HL-60 (cell line): ENCODE data around the gene ABCA9.

Experiments used
- DNase-seq, 2 experiments: peaks; one replicate each; pipeline ENCODE4 v3.0.0-alpha.2; 2010 to 2020; ENCODE audit warnings: low read depth in 1 of 2, low spot score in 1 of 2
- H3K27ac ChIP-seq: fragments of 250-450 bp; sonication (Bioruptor Pico); replicated peaks from 2 replicates; pipeline ENCODE4 v1.5.1; 2020; ENCODE audit warnings: mild to moderate bottlenecking, moderate library complexity
- H3K27me3 ChIP-seq: fragments of 250-450 bp; sonication (Bioruptor Pico); 2 replicates; pipeline ENCODE4 v1.5.1; 2021; ENCODE audit warnings: mild to moderate bottlenecking, moderate library complexity; ENCODE audit not compliant: insufficient read depth, poor library complexity, severe bottlenecking
- H3K4me3 ChIP-seq: replicated peaks from 2 replicates; pipeline ENCODE4 v1.5.1; 2011; ENCODE audit warnings: mild to moderate bottlenecking, control low read depth, low read length; ENCODE audit not compliant: insufficient read depth
- GABPA ChIP-seq: IDR thresholded peaks from 2 replicates; pipeline ENCODE4 v1.6.1; 2012; ENCODE audit warnings: low read depth
- POLR2AphosphoS5 ChIP-seq: IDR thresholded peaks from 2 replicates; pipeline ENCODE4 v1.6.1; 2012; ENCODE audit warnings: low read depth
- SPI1 ChIP-seq: IDR thresholded peaks from 2 replicates; pipeline ENCODE4 v1.6.1; 2012; ENCODE audit warnings: low read depth, mild to moderate bottlenecking, borderline replicate concordance
- TF ChIP-seq, protein P1 (sequence below): IDR thresholded peaks from 2 replicates; pipeline ENCODE4 v1.6.1; 2012; ENCODE audit warnings: low read depth; ENCODE audit not compliant: insufficient replicate concordance
- TF ChIP-seq, protein P2 (sequence below): IDR thresholded peaks from one replicate; pipeline ENCODE4 v1.5.1; 2011; ENCODE audit warnings: low read length, control low read depth, inconsistent platforms; ENCODE audit not compliant: insufficient read depth

The ABCA9 gene

DNA sequence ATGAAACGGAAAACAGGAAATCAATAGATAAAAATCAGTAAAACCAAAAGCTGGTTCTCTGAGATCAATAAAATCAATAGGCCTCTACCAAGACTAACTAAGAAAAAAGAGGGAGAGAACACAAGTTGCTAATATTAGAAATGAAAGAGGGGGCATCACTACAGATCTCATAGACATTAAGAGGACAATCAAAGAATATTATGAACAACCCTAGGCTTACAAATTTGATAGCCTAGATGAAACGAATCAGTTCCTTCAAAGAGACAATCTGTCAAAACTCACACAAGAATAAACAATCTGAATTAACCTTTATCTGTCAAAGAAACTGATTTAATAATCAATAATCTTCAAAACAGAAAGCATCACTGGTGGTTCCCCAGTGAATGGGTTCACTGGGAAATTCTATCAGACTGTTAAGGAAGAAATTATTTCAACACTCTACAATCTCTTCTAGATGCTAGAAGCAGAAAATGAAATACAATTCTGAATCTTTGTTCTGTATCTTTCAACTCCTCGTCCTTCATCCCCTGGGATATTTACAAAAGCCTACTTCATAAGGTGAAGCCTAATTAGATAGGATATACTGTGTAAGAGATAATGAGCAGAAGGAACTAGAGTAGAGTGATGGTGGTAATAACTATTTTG lies 4.4 kb downstream of the ABCA9 start:
- TF ChIP-seq SPI1 = no peak
- Histone ChIP-seq H3K4me3 (no peak overlapping the region), H3K27me3 (no peaks in the 10 kb centered on the region), H3K27ac (no peak overlapping the region)
- DNase-seq = no peak

DNA sequence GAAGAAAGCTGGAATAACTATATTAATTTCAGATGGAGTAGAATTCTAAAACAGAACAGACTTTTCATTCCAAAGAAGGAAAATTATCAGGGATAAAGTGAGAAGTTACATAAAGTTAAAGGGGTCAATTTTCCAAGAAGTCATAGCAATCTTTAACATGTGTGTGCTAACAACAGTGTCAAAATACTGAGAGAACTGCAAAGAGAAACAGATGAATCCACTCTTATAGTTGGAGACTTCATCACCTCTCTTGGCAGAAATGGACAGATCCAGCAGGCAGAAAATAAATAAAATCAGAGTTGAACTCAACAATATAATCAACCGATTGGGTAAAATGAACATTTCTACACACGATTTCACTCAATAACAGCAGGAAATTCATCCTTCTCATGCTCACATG lies 5.4 kb downstream of the ABCA9 start:
- Histone ChIP-seq H3K27ac (no peak overlapping the region), H3K27me3 (no peaks in the 10 kb centered on the region), H3K4me3 (no peak overlapping the region)
- TF ChIP-seq, protein P1, sequence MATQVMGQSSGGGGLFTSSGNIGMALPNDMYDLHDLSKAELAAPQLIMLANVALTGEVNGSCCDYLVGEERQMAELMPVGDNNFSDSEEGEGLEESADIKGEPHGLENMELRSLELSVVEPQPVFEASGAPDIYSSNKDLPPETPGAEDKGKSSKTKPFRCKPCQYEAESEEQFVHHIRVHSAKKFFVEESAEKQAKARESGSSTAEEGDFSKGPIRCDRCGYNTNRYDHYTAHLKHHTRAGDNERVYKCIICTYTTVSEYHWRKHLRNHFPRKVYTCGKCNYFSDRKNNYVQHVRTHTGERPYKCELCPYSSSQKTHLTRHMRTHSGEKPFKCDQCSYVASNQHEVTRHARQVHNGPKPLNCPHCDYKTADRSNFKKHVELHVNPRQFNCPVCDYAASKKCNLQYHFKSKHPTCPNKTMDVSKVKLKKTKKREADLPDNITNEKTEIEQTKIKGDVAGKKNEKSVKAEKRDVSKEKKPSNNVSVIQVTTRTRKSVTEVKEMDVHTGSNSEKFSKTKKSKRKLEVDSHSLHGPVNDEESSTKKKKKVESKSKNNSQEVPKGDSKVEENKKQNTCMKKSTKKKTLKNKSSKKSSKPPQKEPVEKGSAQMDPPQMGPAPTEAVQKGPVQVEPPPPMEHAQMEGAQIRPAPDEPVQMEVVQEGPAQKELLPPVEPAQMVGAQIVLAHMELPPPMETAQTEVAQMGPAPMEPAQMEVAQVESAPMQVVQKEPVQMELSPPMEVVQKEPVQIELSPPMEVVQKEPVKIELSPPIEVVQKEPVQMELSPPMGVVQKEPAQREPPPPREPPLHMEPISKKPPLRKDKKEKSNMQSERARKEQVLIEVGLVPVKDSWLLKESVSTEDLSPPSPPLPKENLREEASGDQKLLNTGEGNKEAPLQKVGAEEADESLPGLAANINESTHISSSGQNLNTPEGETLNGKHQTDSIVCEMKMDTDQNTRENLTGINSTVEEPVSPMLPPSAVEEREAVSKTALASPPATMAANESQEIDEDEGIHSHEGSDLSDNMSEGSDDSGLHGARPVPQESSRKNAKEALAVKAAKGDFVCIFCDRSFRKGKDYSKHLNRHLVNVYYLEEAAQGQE = no peak
- TF ChIP-seq GABPA = no peak
- DNase-seq = no peak

DNA sequence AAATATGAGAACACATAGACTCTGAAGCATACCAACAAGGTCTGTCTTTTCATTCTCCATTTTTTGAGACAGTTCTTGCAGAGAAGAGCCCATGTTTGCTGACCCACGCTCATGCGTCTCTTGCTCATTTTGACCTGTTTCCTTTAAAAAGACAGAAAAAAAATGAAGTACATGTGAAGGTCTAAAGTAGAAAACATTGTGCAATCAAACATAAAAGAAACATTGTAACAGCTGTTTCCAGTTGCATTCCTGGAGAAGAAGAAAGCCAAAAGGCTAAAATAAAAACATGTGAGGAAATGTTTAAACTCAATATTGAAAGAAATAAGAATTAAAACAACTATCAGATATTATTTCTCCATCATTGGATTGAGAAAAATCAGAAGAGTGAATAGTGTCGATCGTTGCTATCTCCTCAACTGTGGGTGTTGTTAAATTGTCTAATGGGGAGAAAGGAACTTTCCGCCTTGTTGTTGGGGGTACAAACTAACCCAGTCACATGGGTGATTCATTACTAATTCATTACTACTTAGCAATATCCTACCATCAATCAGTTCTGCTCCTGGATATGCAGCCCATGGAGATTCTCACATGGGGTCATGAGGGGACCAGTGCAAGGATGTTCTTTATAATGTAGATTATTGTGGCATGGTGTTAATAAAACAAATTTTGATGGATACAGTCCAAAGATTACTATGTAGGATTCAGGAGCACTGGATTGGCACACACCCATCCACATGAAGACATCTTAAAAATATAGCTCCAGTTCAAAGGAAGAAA lies 9.5 kb downstream of the ABCA9 start:
- H3K27ac ChIP-seq = peak overlapping the region; percentile 30
- peak in 1 of 2 experiments; percentile 27 for DNase-seq

DNA sequence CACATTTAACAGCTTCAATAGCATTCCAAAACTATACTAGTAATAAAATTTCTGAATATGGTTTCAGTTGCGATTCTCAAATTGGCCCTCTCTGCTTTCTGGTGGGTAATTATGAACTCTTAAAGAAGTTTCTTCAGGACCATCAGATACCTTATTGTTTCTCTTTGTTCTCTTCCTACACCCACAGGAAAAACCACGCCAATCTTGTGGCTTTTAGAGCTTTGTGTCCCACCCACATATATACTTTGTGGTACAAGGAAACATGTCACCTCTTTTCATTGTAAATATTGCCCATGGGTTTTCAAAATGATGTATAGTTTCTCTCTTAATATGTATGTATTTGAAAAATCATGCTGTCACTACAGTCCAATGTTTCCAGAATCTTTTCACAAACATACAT lies 12.1 kb downstream of the ABCA9 start:
- TF ChIP-seq POLR2AphosphoS5 = no peak
- TF ChIP-seq, protein P1 = no peak
- TF ChIP-seq, protein P2, sequence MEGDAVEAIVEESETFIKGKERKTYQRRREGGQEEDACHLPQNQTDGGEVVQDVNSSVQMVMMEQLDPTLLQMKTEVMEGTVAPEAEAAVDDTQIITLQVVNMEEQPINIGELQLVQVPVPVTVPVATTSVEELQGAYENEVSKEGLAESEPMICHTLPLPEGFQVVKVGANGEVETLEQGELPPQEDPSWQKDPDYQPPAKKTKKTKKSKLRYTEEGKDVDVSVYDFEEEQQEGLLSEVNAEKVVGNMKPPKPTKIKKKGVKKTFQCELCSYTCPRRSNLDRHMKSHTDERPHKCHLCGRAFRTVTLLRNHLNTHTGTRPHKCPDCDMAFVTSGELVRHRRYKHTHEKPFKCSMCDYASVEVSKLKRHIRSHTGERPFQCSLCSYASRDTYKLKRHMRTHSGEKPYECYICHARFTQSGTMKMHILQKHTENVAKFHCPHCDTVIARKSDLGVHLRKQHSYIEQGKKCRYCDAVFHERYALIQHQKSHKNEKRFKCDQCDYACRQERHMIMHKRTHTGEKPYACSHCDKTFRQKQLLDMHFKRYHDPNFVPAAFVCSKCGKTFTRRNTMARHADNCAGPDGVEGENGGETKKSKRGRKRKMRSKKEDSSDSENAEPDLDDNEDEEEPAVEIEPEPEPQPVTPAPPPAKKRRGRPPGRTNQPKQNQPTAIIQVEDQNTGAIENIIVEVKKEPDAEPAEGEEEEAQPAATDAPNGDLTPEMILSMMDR = no peak
- no peak for TF ChIP-seq SPI1
- TF ChIP-seq GABPA = no peak
- peak overlapping the region; percentile 85 for H3K27ac ChIP-seq

More for the DNA sequence above, 9.5 kb downstream of the ABCA9 start:
- no peak overlapping the region for H3K4me3 ChIP-seq
- no peaks in the 10 kb centered on the region for H3K27me3 ChIP-seq
- TF ChIP-seq GABPA (no peak), SPI1 (no peak), POLR2AphosphoS5 (no peak)
- TF ChIP-seq, protein P2 = no peak
- TF ChIP-seq, protein P1 = no peak

More for the DNA sequence above, 12.1 kb downstream of the ABCA9 start:
- no peak for DNase-seq
- no peak overlapping the region for H3K4me3 ChIP-seq
- no peaks in the 10 kb centered on the region for H3K27me3 ChIP-seq
